CD14-positive monocyte (primary cell): ENCODE results near the gene PPP3CA. TPM values are rescaled to one million over a fixed set of nuclear protein-coding genes. Genes with fewer than 3 reads are reported as not detected.

Source experiments
- DNase-seq, 3 donors: peaks; one replicate each; pipeline ENCODE4 v3.0.0-alpha.2; 2011 to 2022
- H2AFZ ChIP-seq: 2 replicates; pipeline ENCODE4 v1.6.0; 2012; ENCODE audit warnings: mild to moderate bottlenecking, low read depth, low read length, inconsistent platforms; ENCODE audit not compliant: insufficient read depth, poor library complexity, severe bottlenecking
- H3K27ac ChIP-seq, 2 donors: 1 replicate in 1 of 2; 2 replicates in 1 of 2; pipeline ENCODE4 v1.5.1; 2012 to 2013; ENCODE audit warnings: low read length in 2 of 2, control low read depth in 1 of 2, inconsistent platforms in 1 of 2, low read depth in 1 of 2, mild to moderate bottlenecking in 1 of 2
- H3K27me3 ChIP-seq, 2 donors: one replicate each; pipeline versions ENCODE4 v1.6.0 to v1.6.1; 2011 to 2013; ENCODE audit warnings: low read length in 2 of 2; ENCODE audit not compliant: control insufficient read depth in 2 of 2, insufficient read depth in 2 of 2
- H3K36me3 ChIP-seq, 2 donors: replicated peaks in 1 of 2; 1 replicate in 1 of 2; 2 replicates in 1 of 2; pipeline versions ENCODE4 v1.5.1 to v1.6.1; 2012 to 2013; ENCODE audit warnings: low read length in 2 of 2, control low read depth in 1 of 2, inconsistent platforms in 1 of 2, mild to moderate bottlenecking in 1 of 2; ENCODE audit not compliant: insufficient read depth in 2 of 2, control insufficient read depth in 1 of 2
- H3K4me1 ChIP-seq, 2 donors: 1 replicate in 1 of 2; 2 replicates in 1 of 2; pipeline versions ENCODE4 v1.5.1 to v1.6.1; 2012 to 2013; ENCODE audit warnings: low read length in 2 of 2, control low read depth in 1 of 2, inconsistent platforms in 1 of 2, mild to moderate bottlenecking in 1 of 2, moderate library complexity in 1 of 2; ENCODE audit not compliant: insufficient read depth in 2 of 2, control insufficient read depth in 1 of 2
- H3K4me2 ChIP-seq: replicated peaks from 2 replicates; pipeline ENCODE3; 2012; ENCODE audit warnings: low read length, moderate library complexity, mild to moderate bottlenecking; ENCODE audit not compliant: poor library complexity, severe bottlenecking; ENCODE audit errors: extremely low read depth
- H3K4me3 ChIP-seq, 3 experiments: fragments of 200-600 bp in 1 of 3; sonication (generic) in 1 of 3; replicated peaks in 1 of 3; 1 replicate in 2 of 3; 2 replicates in 1 of 3; pipeline ENCODE4 v1.5.1; 2011 to 2013; ENCODE audit warnings: low read length in 3 of 3, mild to moderate bottlenecking in 3 of 3, control low read depth in 2 of 3, low read depth in 2 of 3, inconsistent platforms in 1 of 3, moderate library complexity in 1 of 3
- H3K79me2 ChIP-seq: 2 replicates; pipeline ENCODE4 v1.6.0; 2012; ENCODE audit warnings: mild to moderate bottlenecking, control low read depth, inconsistent platforms, low read length, moderate library complexity; ENCODE audit not compliant: insufficient read depth
- H3K9ac ChIP-seq: 2 replicates; pipeline ENCODE4 v1.6.0; 2017; ENCODE audit warnings: low read length, mild to moderate bottlenecking; ENCODE audit not compliant: insufficient read depth, poor library complexity, severe bottlenecking
- H3K9me3 ChIP-seq, 2 donors: replicated peaks in 1 of 2; 1 replicate in 1 of 2; 2 replicates in 1 of 2; pipeline versions ENCODE4 v1.5.1 to v1.6.1; 2012 to 2013; ENCODE audit warnings: low read length in 2 of 2, control low read depth in 1 of 2; ENCODE audit not compliant: control insufficient read depth in 1 of 2, insufficient read depth in 1 of 2
- H4K20me1 ChIP-seq: 2 replicates; pipeline ENCODE4 v1.6.0; 2012; ENCODE audit warnings: mild to moderate bottlenecking, low read length, control low read depth, moderate library complexity; ENCODE audit not compliant: insufficient read depth
- H3K27ac Mint-ChIP-seq, 7 donors: one replicate each; pipeline ENCODE4 v1.8.0; 2020; ENCODE audit warnings: mild to moderate bottlenecking in 7 of 7, mixed read lengths in 7 of 7, moderate library complexity in 6 of 7, inconsistent platforms in 2 of 7
- H3K27me3 Mint-ChIP-seq, 3 donors: one replicate each; pipeline ENCODE4 v1.8.0; 2021 to 2022; ENCODE audit warnings: low read depth in 3 of 3, mild to moderate bottlenecking in 3 of 3, mixed read lengths in 3 of 3, moderate library complexity in 3 of 3, inconsistent platforms in 1 of 3
- H3K36me3 Mint-ChIP-seq, 2 donors: one replicate each; pipeline ENCODE4 v1.8.0; 2020; ENCODE audit warnings: mixed read lengths in 2 of 2, inconsistent platforms in 1 of 2, mild to moderate bottlenecking in 1 of 2
- H3K4me1 Mint-ChIP-seq: one replicate; pipeline ENCODE4 v1.8.0; 2020; ENCODE audit warnings: mild to moderate bottlenecking, mixed read lengths
- H3K4me3 Mint-ChIP-seq, 2 donors: one replicate each; pipeline ENCODE4 v1.8.0; 2020; ENCODE audit warnings: mild to moderate bottlenecking in 2 of 2, mixed read lengths in 2 of 2, moderate library complexity in 1 of 2
- H3K9me3 Mint-ChIP-seq, 7 donors: one replicate each; pipeline ENCODE4 v1.8.0; 2020 to 2022; ENCODE audit warnings: mixed read lengths in 7 of 7, mild to moderate bottlenecking in 6 of 7, moderate library complexity in 6 of 7, inconsistent platforms in 2 of 7
- CTCF ChIP-seq: fragments of 200-600 bp; IDR thresholded peaks from one replicate; pipeline ENCODE4 v1.8.0; 2022; ENCODE audit warnings: antibody characterized with exemption, mild to moderate bottlenecking
- WGBS: methylation state at CpG from one replicate; pipeline ENCODE4 v1.1.5; 2013; ENCODE audit warnings: missing lambda C conversion rate; ENCODE audit not compliant: insufficient coverage; 5-methylcytosine and 5-hydroxymethylcytosine counted together
- intact Hi-C, 2 donors: fragments of 100-400 bp; cut with micrococcal nuclease; formaldehyde crosslinking; loops; one replicate each; pipeline versions ENCODE4 v1.15.0 to v1.15.1; 2023
- polyA plus RNA-seq, 3 donors: library from polyadenylated mRNA; depleted of rRNA in 1 of 3; unstranded in 2 of 3; stranded (reverse) in 1 of 3; fragments of 300-500 nt in 2 of 3; fragments of >200 nt in 1 of 3; fragmentation: Illumina TruSeq in 2 of 3; gene quantifications; 1 replicate in 2 of 3; 2 replicates in 1 of 3; pipeline ENCODE4 v1.2.3, GENCODE V29; 2012 to 2021

Gene PPP3CA
- polyA plus RNA-seq, 3 donors: 5.1 to 9.7 (median 8.9) TPM

- DNase-seq: no peak
- Histone ChIP-seq H4K20me1 (no peaks in the 10 kb centered on the region), H3K27ac (no peak overlapping the region), H3K4me1 (no peaks in the 10 kb centered on the region), H3K9ac (no peak overlapping the region), H3K27me3 (no peaks in the 10 kb centered on the region), H3K36me3 (peaks cover 6 to 20% of the 10 kb centered on the region in 2 donors), H3K79me2 (no peaks in the 10 kb centered on the region), H3K4me2 (no peak overlapping the region), H3K9me3 (no peaks in the 10 kb centered on the region), H3K4me3 (no peak overlapping the region), H2AFZ (no peak overlapping the region)
- H3K36me3 Mint-ChIP-seq: peaks cover 19 to 23% of the 10 kb centered on the region in 2 donors
- H3K9me3 Mint-ChIP-seq: no peaks in the 10 kb centered on the region
- no peak for TF ChIP-seq CTCF
- peaks cover 17% of the 10 kb centered on the region for H3K4me1 Mint-ChIP-seq
- WGBS: no CpG with 5 or more reads among the region's 1 CpG
- H3K4me3 Mint-ChIP-seq: no peak overlapping the region
- peaks cover 0 to 1% (median 0%) of the 10 kb centered on the region in 3 donors for H3K27me3 Mint-ChIP-seq
- H3K27ac Mint-ChIP-seq: no peak overlapping the region
- intact Hi-C loops: no loop called here
These were observed 282.0 kb downstream of the PPP3CA start for GRCh38 chr4:101065346-101065745.

GRCh38 chr4:101064541-101065180 is 282.7 kb downstream of the PPP3CA start:
- intact Hi-C loops: no loop called here
- Histone ChIP-seq H2AFZ (no peak overlapping the region), H3K4me3 (no peak overlapping the region), H3K9ac (no peak overlapping the region), H4K20me1 (no peaks in the 10 kb centered on the region), H3K4me2 (no peak overlapping the region), H3K4me1 (no peaks in the 10 kb centered on the region), H3K27ac (no peak overlapping the region), H3K9me3 (no peaks in the 10 kb centered on the region), H3K36me3 (peaks cover 10 to 26% of the 10 kb centered on the region in 2 donors), H3K79me2 (no peaks in the 10 kb centered on the region), H3K27me3 (no peaks in the 10 kb centered on the region)
- no peak for DNase-seq
- no peak for TF ChIP-seq CTCF
- Mint-ChIP-seq H3K4me1 (peaks cover 17% of the 10 kb centered on the region), H3K27me3 (no peaks in the 10 kb centered on the region), H3K4me3 (no peak overlapping the region), H3K9me3 (no peaks in the 10 kb centered on the region), H3K27ac (no peak overlapping the region), H3K36me3 (peaks cover 24 to 27% of the 10 kb centered on the region in 2 donors)
- no CpG with 5 or more reads among the region's 1 CpG for WGBS
